Glutamatergic neuron (in vitro differentiated cells): Measurements from ENCODE around the gene DIPK1B. TPM values are rescaled to one million over a fixed set of nuclear protein-coding genes. Genes with fewer than 3 reads are reported as not detected.
"Not testable (repeated sequence)": the region's sequence is repeated elsewhere in the genome, so short reads cannot be mapped to it uniquely, and the experiment has no call there.

Experiments
- DNase-seq: peaks from one replicate; pipeline ENCODE4 v3.0.0; 2022
- H3K27ac Mint-ChIP-seq: one replicate; pipeline ENCODE4 v1.8.0; 2020; ENCODE audit warnings: mild to moderate bottlenecking, mixed read lengths, inconsistent platforms; ENCODE audit not compliant: unreplicated experiment
- H3K27me3 Mint-ChIP-seq: one replicate; pipeline ENCODE4 v1.8.0; 2020; ENCODE audit warnings: mild to moderate bottlenecking, moderate library complexity, mixed read lengths, inconsistent platforms; ENCODE audit not compliant: unreplicated experiment
- H3K36me3 Mint-ChIP-seq: one replicate; pipeline ENCODE4 v1.8.0; 2020; ENCODE audit warnings: mild to moderate bottlenecking, mixed read lengths, inconsistent platforms; ENCODE audit not compliant: unreplicated experiment
- H3K4me1 Mint-ChIP-seq: one replicate; pipeline ENCODE4 v1.8.0; 2020; ENCODE audit warnings: mild to moderate bottlenecking, low read depth, mixed read lengths, inconsistent platforms; ENCODE audit not compliant: unreplicated experiment
- H3K4me3 Mint-ChIP-seq: one replicate; pipeline ENCODE4 v1.8.0; 2020; ENCODE audit warnings: mild to moderate bottlenecking, mixed read lengths, inconsistent platforms; ENCODE audit not compliant: unreplicated experiment
- H3K9me3 Mint-ChIP-seq: one replicate; pipeline ENCODE4 v1.8.0; 2020; ENCODE audit warnings: mild to moderate bottlenecking, moderate library complexity, mixed read lengths, inconsistent platforms; ENCODE audit not compliant: unreplicated experiment
- total RNA-seq: library from RNA; stranded (reverse); fragmentation: NEBNext Ultra II Directional; extraction: Animal tissue kit (Norgen Biotek cat#: 25700); gene quantifications from one replicate; pipeline ENCODE4 v1.2.1, GENCODE V29; 2021; ENCODE audit not compliant: unreplicated experiment
- TF ChIP-seq, protein P1 (sequence below): fragments of 200-600 bp; sonication (generic); IDR thresholded peaks from one replicate; pipeline ENCODE4 v1.5.0; 2021; ENCODE audit not compliant: partially characterized antibody, unreplicated experiment

DIPK1B gene
- total RNA-seq, 1 donor from 2014 or later: 71.3 TPM

- Mint-ChIP-seq H3K36me3 (no peaks in the 10 kb centered on the region), H3K27ac (no peak overlapping the region)
Observed at GRCh38 chr9:136700959-136701667, 11.3 kb upstream of the DIPK1B start.

GRCh38 chr9:136701668-136702053 is 10.7 kb upstream of the DIPK1B start:
- H3K9me3 Mint-ChIP-seq: no peaks in the 10 kb centered on the region
- TF ChIP-seq, protein P1, sequence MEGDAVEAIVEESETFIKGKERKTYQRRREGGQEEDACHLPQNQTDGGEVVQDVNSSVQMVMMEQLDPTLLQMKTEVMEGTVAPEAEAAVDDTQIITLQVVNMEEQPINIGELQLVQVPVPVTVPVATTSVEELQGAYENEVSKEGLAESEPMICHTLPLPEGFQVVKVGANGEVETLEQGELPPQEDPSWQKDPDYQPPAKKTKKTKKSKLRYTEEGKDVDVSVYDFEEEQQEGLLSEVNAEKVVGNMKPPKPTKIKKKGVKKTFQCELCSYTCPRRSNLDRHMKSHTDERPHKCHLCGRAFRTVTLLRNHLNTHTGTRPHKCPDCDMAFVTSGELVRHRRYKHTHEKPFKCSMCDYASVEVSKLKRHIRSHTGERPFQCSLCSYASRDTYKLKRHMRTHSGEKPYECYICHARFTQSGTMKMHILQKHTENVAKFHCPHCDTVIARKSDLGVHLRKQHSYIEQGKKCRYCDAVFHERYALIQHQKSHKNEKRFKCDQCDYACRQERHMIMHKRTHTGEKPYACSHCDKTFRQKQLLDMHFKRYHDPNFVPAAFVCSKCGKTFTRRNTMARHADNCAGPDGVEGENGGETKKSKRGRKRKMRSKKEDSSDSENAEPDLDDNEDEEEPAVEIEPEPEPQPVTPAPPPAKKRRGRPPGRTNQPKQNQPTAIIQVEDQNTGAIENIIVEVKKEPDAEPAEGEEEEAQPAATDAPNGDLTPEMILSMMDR: no peak
- H3K4me1 Mint-ChIP-seq: peaks cover 10% of the 10 kb centered on the region
- H3K4me3 Mint-ChIP-seq: no peak overlapping the region
- no peaks in the 10 kb centered on the region for H3K36me3 Mint-ChIP-seq
- no peak for DNase-seq
- peaks cover 3% of the 10 kb centered on the region for H3K27me3 Mint-ChIP-seq
- peak overlapping the region; percentile 28 for H3K27ac Mint-ChIP-seq

More at GRCh38 chr9:136700959-136701667, 11.3 kb upstream of the DIPK1B start:
- H3K4me3 Mint-ChIP-seq: no peak overlapping the region
- TF ChIP-seq, protein P1: no peak
- peaks cover 4% of the 10 kb centered on the region for H3K27me3 Mint-ChIP-seq
- peaks cover under 1% of the 10 kb centered on the region for H3K9me3 Mint-ChIP-seq
- no peak for DNase-seq
- peaks cover 10% of the 10 kb centered on the region for H3K4me1 Mint-ChIP-seq

- DNase-seq: no peak
- no peak overlapping the region for H3K4me3 Mint-ChIP-seq
- H3K4me1 Mint-ChIP-seq: peaks cover 6% of the 10 kb centered on the region
- TF ChIP-seq, protein P1: no peak
- H3K27me3 Mint-ChIP-seq: peaks cover 3% of the 10 kb centered on the region
- H3K27ac Mint-ChIP-seq: peak overlapping the region; percentile 75
- peaks cover 5% of the 10 kb centered on the region for H3K9me3 Mint-ChIP-seq
- H3K36me3 Mint-ChIP-seq: no peaks in the 10 kb centered on the region
Observed at GRCh38 chr9:136703276-136703860, 9.0 kb upstream of the DIPK1B start.

- H3K27me3 Mint-ChIP-seq, H3K9me3 Mint-ChIP-seq, H3K36me3 Mint-ChIP-seq, H3K4me3 Mint-ChIP-seq, H3K27ac Mint-ChIP-seq, DNase-seq, H3K4me1 Mint-ChIP-seq: not testable (repeated sequence)
Observed at GRCh38 chr9:136704741-136705140, 7.6 kb upstream of the DIPK1B start.

- TF ChIP-seq, protein P1: no peak
Observed at GRCh38 chr9:136705564-136705963, 6.8 kb upstream of the DIPK1B start.

More at GRCh38 chr9:136705564-136705963, 6.8 kb upstream of the DIPK1B start:
- H3K36me3 Mint-ChIP-seq: no peaks in the 10 kb centered on the region
- H3K27me3 Mint-ChIP-seq: peaks cover 3% of the 10 kb centered on the region
- H3K4me1 Mint-ChIP-seq: peaks cover 6% of the 10 kb centered on the region
- no peak for DNase-seq
- peaks cover 5% of the 10 kb centered on the region for H3K9me3 Mint-ChIP-seq
- no peak overlapping the region for H3K4me3 Mint-ChIP-seq
- H3K27ac Mint-ChIP-seq: no peak overlapping the region
